ENCODE measurements around the gene RIPOR3.
A peak's percentile ranks its signal among the peaks of the same experiment; 100 is the strongest.
"Not testable (repeated sequence)": the region's sequence is repeated elsewhere in the genome, so short reads cannot be mapped to it uniquely, and the experiment has no call there.

The RIPOR3 gene

DNA sequence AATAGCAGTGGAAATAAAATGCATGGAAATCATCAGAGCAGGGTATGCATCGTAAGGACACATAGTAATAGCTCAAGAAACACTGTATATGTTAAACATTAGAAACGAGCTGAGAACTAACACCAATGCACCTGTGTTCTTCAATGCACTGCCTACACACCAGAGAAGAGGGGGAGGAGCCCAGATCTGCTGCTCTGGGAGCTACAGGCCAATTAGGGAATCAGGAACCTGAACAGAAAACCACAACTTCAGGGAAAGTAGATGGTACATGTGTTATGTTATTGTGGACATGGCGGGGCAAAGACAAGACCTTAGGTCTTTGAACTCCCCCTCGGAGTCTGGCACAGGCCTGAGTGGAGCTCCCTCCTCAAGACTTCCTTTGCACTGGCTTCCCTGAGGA is 39.7 kb downstream of the RIPOR3 start:
- DNase-seq: no peak

DNA sequence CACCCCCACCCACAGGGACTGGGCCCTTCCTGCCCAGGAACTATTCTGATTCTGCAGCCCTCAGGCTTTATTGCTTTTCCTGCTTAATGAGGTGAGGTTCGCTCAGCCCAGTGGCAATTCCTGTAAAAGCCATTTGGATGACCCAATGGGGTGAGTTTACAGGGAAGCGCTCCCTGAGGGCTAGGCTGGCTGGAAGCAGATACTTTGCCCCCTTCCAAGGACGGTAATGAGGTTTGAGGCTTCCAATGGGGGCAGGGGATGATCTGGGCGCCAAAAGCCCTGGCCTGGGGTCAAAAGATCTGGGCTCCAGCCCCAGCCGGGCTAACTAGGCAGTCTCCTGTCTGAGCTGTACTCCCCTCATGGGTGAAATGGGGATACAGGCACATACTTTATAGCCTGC is 41.8 kb downstream of the RIPOR3 start:
- DNase-seq: no peak

DNA sequence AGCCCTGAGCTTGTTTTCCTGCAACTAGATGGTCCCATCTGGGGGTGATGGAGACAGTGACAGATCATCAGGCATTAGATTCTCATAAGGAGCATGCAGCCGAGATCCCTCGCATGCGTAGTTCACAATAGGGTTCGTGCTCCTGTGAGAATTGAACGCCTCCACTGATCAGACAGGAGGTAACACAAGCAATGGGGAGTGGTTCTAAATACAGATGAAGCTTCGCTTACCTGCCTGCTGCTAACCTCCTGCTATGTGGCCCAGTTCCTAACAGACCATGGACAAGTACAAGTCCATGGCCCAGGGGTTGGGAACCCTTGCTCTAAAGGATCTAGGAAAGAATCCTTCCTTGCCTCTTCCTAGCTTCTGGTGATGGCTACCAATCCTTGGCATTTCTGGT is 42.7 kb downstream of the RIPOR3 start:
- no peak for DNase-seq

DNA sequence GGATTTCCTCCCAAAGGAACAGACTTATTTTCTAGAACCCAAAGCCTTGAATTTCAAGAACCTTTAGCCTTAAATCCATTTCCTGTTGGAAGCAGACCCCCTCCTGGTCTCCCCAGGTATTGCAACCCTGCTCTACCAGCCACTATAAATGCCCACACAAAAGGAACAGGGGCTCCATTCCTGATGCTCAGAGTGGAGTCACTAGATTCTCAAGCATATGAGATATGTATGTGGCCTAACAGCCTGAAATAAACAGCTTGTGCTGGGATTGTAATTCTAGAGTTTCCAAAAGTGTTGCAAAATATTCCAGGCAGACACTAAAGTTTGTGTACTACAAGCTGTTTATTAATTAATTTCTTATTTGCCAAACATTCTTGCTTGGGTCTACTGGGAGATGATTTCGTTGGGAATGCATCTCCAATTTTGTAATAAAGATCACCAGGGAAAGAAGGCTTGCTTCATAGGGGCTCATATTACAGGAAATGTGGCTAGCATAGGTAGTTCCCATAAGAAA is 44.8 kb downstream of the RIPOR3 start:
- DNase-seq: no peak

DNA sequence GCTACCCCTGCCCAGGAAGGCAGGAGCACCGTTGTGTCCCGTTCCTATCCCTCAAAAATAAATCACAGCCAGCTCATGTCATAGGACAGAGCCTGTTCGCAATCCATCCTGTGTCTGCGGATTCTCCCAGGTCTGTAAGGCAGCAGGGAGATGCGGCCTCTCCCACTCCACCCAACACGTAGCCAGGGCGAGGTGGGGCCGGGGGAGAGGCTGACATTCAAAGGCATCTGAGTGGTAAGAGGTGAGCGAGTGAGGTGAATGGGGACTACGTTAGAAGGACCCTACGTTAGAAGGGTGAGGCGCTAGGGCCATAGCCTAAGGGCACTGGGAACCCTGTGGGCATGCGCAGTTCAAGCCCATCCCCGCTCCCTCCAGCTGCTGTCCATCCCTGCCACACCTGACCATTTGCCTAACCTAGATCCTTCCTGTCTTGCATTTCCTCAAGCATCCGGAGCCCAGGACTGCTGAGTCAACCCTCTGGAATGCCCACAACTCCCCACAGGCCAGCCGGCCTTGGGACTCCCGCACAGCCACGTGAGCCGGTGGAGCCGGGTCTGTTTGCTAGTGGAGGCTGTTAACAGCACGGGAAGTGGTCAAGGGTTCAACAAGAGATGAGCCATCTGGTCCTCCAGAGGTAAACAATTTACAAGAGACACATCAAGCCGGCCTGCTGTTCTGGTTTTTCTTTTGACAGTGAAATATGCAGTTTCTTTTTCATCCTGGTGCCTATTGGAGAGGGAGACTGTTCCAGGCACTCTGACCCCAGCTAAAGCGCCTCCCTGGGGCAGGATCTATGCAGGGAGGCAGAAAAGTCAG is 45.9 kb downstream of the RIPOR3 start:
- DNase-seq: no peak

DNA sequence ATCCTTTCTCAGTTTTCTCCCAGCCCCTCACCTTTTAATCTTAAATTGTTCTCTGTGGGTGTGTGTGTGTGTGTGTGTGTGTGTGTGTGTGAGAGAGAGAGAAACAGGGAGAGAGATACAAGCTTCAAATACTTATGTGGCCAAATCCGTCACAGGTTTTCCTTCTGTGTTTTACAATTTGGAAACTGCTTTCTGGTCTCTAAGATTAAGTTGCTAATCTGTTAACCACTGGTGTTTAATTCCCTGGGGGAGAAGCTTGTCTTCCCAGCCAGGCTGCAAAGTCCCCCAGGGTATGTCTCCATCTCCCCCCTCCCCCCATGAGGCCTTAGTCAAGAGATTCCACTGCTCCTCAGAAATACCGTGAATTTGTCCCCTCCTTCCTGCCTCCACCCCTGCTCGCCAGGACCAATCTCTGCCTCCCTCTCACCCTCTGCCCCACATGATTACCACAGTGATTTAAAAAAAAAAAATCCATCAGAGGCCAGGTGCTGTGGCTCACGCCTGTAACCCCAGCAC is 49.0 kb downstream of the RIPOR3 start:
- no peak for DNase-seq

DNA sequence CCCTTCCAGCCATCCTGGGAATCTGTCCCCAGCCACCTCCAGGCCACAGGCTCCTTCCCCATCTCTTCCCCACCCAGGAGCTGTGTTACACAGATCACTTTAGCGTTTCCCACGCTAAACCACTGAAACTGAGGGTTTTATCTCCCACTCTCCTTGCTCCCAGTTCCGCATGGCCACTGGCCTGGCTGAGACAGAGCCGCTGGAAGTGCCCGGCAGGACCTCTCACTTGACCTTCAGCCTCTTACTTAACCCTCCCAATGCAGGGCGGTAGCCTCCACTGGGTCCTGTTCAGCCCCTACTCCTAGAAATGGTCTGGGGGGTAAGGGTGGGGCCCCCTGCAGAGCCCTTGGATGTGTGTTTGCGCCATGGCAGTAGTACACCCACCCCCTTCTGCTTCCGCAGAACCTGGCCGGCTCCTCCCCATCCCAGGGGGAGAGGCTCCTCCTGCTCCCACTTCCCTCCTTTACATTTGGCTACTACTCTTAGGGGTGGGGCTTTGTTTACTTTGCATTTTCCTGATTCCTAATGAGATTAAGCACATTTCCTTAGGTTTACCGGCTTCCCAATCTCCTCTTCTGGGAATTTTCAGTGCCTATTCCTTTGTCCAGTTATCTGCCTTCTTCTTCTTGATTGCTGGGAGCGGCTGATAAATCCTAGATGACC is 49.6 kb downstream of the RIPOR3 start:
- DNase-seq: not testable (repeated sequence)

DNA sequence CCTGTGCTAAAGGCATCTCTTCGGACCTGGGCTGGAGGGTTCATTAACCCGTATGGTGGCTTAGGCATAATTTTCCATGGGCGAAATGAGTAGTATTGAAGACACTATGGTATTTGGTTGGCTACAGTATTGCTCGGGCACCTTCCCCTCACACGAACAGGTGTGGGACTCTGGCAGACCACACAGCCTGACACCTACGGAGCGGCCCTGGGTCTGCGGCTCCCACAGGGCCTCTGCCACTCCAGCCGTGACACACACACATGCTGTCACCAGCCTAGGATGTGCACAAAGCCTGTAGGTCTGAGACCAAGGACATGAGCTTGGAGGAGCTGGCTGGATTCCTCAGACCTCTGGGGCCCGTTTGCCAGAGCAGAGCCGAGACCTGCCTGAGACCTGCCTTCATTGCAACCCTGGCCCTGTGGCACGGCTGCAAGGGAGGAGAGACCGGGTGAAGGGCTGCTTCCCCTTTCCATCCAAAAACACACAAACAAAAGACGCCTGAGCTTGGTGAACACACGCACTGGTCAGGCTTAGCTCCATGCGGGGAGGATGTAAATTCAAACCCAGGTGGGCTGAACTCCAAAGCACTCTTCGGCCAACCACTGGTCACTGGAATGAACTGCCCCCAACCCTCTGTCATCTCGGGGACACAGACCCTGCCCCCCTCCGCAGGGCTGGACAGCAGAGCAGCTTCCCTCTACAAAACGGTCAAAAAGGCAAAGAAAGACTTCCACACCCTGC is 51.2 kb downstream of the RIPOR3 start:
- not testable (repeated sequence) for DNase-seq

DNA sequence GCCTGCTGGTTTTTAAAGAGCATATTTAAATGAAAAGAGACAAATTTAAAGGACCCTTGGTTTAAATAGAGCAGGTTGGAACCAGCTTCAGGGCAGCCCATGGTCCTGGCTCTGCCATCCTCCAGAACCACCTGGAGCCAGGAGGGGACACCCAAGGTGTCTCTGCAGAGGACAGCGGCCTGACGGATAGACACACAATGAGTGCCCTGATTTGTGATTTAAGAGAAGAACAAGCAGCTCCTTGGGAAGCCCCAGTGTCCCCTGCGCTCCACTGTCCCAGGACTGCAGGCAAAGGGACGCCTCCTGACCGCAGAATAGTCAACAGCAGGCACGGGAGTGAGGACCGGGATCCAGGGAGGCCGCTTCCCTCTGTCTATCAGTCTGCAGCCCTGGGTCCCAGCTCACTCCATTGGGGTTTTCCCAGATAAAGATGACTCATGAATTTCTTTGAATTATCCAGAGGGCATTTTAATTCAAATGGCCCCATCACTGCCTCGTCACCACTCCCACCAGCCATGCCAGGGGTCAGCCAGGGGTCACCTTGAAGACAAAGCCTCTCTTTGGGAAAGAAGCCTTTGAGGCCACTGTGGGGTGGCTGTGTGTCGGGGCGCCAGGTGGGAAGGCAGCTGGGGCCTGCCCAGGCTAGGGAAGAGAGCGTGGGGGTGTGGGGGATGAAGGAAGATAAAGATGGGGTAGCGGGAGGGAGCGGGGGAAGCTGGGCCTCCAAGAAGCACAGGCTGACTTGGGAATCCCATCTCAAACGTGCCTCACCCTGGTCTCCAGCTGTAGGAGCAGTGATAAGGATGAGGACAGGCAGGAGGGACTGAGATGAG is 53.1 kb downstream of the RIPOR3 start:
- not testable (repeated sequence) for DNase-seq

DNA sequence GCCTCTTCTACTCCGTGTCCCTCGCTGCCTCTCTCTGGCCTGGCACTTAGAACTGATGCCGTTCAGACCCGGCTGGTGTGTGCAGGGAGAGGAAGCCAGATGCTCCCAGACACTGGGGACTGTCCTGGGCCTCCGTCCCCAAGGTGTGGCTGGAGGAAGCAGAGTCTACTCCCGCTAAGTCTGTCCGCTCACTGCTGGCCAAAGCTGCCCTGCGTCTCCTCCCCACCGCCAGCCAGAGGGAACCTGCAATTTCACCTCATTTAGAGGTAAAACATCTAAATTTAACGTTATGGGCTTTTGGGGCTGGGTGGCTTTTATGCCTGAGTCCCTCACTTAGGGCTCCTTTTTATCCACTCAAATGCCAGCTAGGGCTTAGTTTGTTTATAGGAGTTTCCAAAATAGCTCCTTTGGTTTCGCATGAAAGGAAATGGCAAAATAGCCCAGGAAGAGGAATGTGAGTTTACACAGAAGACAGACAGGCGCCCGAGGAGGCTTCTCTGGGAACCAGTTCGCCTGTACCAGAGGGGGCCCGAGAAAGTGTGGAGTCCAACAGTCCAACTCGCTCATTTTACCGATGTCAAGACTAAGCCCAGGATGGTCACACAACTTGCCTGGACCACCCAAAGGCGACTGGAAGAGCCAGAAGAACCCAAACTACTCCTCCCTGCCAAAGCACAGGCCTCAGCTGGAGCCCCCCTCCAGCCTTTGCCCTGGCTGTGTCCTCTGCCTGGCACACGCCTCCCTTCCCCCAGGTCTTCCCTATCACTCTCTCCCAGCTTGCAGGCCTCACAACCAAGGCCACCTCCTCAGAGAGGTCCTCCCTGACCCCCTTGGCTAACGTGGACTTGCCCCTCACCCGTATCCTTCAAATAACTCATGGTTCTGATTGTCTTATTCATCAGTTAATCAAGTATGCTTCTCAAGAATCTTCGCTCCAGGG is 54.5 kb downstream of the RIPOR3 start:
- no peak for DNase-seq

DNA sequence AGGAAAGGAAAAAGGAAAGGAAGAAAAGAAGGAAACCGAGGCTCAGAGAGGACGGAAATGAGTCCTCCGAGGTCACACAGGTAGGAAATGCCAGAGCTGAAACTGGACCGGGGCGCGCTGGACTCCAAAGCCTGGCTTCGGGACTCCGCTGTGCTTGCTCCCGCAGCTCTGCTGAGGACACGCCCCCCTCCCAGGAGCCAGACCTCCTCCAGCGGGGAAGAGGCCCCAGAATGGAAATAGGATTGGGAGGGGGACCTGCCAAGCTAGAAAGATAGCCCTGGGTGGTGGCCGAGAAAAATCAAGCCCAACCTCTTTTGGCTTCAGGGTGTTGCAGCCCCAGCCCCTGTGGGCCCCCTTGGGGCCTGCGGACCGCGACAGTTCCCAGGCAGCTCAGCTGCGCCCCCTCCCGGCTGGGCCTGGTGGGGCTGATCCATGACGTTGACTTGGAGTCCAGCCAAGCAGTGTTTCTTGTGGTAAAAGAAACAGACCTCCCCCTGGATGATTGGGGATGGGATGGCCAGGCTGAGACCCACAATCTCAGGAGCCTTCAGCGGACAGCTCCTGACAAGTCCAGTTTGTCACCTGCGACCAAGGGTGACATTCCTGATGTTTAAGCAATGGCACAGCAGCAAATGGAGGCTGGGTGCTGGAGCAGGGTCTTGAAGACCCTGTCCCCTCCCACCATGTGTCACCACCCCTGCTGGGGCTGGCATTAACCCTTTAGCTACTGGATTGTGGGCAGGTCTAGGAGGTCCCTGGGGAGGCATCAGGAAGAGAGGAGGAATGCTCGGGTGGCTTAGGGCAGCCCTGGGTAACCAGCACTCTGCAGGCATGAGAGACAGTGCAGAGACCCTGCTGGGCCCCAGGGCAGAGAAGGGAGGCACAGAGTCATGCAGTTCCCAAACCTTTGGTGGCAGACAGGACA is 55.4 kb downstream of the RIPOR3 start:
- DNase-seq: peak; percentile 61

DNA sequence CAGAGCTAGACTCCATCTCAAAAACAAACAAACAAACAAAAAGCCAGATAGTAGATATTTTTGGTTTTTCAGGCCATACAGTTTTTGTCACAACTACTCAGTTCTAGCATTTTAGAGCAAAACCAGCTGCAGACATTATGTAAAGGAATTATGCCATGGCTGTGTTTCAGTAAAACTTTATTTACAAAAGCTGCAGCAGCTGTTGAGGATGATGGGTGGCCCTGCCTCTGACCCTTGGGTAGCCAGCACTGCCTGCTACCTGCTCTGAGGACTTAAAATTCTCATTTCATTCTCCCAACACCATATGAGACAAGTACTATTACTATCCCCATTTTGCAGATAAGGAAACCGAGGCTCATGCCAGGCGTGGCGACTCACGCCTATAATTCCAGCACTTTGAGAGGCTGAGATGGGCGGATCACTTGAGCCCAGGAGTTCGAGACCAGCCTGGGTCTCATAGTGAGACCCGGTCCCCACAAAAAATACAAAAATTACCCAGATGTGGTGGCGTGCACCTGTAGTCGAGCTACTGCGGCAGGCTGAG is 56.3 kb downstream of the RIPOR3 start:
- no peak for DNase-seq

DNA sequence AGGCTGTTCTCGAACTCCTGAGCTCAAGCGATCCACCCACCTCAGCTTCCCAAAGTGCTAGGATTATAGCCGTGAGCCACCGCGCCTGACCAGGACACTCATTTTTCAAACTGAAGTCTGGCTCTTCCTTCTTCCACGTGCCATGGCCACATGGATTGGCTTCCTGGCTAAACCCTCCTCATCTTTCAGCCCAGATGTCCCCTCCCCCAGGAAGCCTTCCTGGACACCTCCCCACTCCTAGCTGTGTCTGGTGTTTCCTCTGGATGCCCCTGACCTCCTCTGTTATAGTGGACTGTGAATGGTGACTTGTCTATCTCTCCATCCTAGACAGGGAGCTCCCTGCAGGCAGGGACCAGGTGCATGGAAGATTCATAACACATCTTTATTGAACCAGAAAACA is 57.2 kb downstream of the RIPOR3 start:
- no peak for DNase-seq

DNA sequence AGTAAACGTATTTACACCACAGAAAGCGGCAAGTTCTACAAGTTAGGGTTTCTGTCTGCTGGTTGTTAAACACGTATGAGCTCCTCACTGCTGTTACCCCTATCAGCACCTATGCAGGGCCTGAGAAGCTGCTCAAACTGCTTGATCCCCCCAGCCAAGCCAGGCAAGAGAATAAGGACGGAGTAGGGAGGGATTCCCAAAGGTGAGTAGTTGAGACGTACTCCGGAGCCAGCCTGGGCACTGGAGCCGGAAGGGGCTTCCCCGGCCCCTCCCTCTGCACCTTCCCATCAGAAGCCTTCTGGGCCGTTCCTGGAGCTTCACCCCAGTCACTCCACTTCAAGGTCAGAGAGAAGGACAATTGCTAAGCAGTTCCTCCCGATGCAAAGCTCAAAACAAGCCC is 58.0 kb downstream of the RIPOR3 start:
- DNase-seq: no peak

DNA sequence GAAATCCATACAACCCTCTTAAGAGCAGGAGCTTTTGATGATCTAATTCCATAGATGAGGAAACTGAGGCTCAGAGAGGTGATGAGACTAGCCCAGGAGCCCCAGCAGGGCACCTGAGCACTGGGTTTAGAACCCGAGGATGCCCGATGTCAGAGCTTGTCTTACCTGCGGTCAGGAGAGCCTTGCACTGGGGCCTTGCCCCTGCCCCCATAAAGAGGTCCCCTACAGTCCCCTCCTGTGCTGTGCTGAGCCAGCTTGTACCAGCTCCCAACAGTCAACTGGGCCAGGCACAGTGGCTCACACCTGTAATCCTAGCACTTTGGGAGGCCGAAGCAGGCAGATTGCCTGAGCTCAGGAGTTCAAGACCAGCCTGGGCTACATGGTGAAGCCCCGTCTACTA is 58.6 kb downstream of the RIPOR3 start:
- no peak for DNase-seq

DNA sequence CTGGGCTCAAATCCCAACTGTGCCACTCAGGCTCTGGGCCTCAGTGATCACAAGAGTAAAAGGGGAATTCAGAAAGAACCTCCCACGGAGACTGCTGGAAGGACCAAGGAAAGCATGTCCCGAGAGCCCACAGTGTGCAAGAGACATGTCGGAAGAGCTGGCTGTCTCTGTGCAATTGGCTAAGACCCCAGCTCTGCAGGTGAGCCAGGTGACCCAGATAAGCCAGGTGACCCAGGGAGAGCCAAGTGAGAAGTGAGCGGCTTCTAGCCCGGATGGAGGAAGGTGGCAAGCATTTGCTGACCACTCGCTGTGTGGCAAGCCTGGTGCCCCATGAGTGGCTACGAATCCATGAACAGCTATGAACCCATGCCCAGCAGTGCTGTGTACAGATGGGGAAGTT is 59.1 kb downstream of the RIPOR3 start:
- no peak for DNase-seq

DNA sequence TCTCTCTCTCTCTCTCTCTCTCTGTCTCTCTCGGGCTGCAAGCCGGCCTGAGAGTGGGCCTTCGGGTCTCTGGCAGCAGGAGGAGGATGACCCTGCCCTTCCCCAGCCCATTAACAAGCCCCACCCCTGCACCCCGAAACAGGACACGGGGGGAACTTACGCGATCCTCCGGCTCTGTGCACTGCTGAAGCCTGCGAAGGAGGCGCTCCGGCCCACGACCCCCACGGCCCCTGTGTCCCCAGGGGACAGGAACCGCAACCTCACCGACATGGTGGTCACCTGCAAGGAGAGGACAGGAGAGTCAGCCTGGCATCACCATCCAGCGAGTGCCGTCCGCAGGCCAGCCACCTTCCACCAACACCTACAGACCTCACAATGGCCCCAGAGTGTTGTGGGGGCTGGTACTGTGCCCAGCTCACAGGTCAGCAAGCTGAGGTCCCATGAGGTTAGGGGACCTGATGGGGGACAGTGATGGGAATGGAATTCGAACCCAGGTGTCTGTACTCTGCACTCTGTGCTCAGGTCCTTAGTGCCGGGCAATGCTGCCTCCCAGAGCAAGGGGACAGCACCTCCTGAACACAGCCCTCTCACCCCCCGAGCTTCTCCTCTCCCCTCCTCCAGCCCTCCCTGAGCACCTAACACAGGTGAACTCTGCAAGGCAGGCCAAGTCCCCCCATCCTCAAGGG is 60.6 kb downstream of the RIPOR3 start:
- no peak for DNase-seq

DNA sequence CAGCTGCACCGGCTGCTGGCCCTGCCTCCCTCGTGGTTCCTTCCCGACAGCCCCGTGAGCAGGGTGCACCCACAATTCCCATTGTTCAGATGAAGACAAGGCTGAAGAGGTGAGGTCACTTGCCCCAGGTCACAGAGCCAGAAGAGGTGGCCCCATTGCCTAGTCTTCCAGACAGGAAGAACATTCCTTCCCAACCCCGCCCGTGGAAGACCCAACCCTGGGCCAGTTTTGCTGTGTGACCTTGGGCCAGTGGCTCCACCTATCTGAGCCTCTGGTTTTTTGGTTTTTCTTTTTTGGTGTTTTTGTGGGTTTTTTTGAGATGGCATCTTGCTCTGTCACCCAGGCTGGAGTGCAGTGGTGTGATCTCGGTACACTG is 61.7 kb downstream of the RIPOR3 start:
- no peak for DNase-seq
